ENCODE data around the gene ENPP6.
"Not testable (repeated sequence)": the region's sequence is repeated elsewhere in the genome, so short reads cannot be mapped to it uniquely, and the experiment has no call there.

Gene ENPP6

DNA sequence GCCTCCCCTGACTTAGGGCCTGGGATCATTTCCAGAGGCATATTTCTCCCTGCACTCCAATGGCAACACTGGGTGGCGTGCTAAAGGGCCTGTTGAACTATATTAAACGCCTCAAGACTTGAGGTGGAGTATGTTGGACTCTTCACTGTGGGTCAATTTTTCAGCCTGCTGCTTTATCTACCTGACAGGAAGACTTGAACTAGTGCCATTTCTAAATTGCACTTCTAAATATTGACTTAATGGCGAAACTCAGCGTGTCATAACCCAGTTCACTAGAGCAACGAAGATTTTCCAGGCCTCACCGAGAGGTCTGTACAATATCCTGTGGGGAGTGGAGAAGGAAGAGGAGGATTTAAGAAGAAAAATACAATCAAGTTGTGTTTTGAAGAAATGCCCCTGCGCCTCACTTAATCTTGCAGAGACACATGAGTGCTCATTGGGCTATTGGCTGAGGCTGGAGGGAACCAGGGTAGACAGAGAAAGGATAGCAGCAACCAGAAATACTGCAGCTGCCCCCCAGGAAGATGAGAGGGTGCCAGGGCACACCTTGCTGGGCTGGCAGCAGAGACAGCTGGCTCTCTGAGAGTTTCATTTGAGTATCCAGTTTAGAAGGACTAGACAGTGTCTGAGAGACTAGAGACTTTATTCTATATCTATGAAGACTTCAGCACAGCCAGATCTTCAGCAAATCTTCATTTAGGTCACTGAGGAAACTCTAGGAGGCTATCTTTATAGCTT lies 67.4 kb downstream of the ENPP6 start:
- Histone ChIP-seq H3K27me3 (ENCODE audit: control insufficient read depth, insufficient read depth, low read length) (no peaks in the 10 kb centered on the region), H3K9ac (ENCODE audit: low read length) (no peak overlapping the region), H3K4me3 (ENCODE audit: low read length) (no peak overlapping the region), H3K36me3 (ENCODE audit: control insufficient read depth, insufficient read depth, low read length) (no peaks in the 10 kb centered on the region), H3K9me3 (ENCODE audit: control insufficient read depth, low read length) (no peaks in the 10 kb centered on the region), H3K4me1 (ENCODE audit: control insufficient read depth, insufficient read depth, low read length) (peaks cover 23% of the 10 kb centered on the region)

- Histone ChIP-seq H3K36me3 (ENCODE audit: control insufficient read depth, insufficient read depth, low read length) (no peaks in the 10 kb centered on the region), H3K4me1 (ENCODE audit: control insufficient read depth, insufficient read depth, low read length) (peaks cover 23% of the 10 kb centered on the region), H3K4me3 (ENCODE audit: low read length) (no peak overlapping the region), H3K9me3 (ENCODE audit: control insufficient read depth, low read length) (no peaks in the 10 kb centered on the region), H3K27me3 (ENCODE audit: control insufficient read depth, insufficient read depth, low read length) (no peaks in the 10 kb centered on the region), H3K9ac (ENCODE audit: low read length) (no peak overlapping the region)
Measured at GRCh38 chr4:184148738-184149637, 68.7 kb downstream of the ENPP6 start.

DNA sequence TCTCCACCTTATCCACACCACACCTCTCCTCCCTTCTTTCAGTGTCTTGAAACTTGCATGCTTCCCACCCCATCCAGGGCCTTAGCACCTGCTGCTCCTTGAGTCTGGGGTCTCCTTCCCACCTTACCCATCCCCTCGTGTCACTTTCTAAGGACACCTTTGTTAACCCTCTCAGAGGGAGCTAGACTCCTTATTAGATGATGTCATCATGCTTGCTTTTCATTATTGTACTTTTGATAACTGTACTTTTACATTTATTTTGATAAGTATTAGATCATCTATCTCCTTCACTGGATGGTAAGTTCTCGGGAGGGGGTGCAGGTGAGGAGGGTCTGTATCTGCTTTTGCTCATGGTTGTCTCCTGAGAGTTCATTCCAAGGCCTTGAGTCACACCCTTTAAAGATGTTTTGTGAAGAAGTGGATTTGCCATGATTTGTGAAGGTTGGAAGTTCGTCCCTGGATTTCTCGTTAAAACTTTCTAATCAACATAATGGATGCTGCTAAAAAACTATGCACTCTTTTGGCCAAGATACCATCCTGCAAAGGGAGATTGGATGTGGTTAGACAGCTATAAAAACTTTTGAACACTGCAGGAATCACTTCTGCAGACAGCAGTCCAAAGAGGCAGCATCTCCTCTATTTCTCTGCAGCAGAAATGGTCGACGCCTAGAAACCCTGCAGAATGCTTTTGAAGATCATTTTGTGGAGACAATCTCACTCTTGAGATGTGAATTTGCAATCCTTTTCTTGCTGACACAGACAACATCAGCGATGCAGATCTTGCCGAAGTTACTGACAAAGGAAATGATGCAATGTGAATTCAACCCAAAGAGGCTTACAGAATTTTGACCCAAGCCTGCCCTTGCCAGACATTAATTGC lies 69.6 kb downstream of the ENPP6 start:
- Histone ChIP-seq H3K36me3 (ENCODE audit: control insufficient read depth, insufficient read depth, low read length) (no peaks in the 10 kb centered on the region), H3K4me1 (ENCODE audit: control insufficient read depth, insufficient read depth, low read length) (peaks cover 23% of the 10 kb centered on the region), H3K9me3 (ENCODE audit: control insufficient read depth, low read length) (no peaks in the 10 kb centered on the region), H3K4me3 (ENCODE audit: low read length) (no peak overlapping the region), H3K9ac (ENCODE audit: low read length) (no peak overlapping the region), H3K27me3 (ENCODE audit: control insufficient read depth, insufficient read depth, low read length) (no peaks in the 10 kb centered on the region)

GRCh38 chr4:184146951-184147350 lies 70.7 kb downstream of the ENPP6 start:
- Histone ChIP-seq H3K9me3 (ENCODE audit: control insufficient read depth, low read length) (no peaks in the 10 kb centered on the region), H3K27me3 (ENCODE audit: control insufficient read depth, insufficient read depth, low read length) (no peaks in the 10 kb centered on the region), H3K9ac (ENCODE audit: low read length) (no peak overlapping the region), H3K4me3 (ENCODE audit: low read length) (no peak overlapping the region), H3K4me1 (ENCODE audit: control insufficient read depth, insufficient read depth, low read length) (peaks cover 23% of the 10 kb centered on the region), H3K36me3 (ENCODE audit: control insufficient read depth, insufficient read depth, low read length) (no peaks in the 10 kb centered on the region)

DNA sequence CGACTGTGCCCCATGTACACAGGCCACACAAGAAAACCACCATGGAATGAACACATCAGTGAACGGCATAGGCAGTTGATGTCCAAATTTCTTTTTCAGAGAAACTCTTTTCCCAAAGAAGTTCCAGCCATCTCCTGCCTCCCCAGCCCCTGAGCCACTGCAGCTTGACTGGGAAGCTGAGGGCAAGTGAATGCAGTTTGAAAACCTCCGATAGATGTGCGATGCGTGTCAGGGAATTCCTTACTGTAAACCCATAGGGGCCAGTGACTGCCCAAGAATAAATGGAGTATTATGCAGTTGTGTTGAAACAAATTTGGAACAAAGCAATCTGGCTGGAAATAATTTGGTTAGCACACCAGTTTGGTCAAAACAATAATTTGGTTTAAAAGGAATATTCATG lies 72.1 kb downstream of the ENPP6 start:
- no peaks in the 10 kb centered on the region for H3K27me3 ChIP-seq (ENCODE audit: control insufficient read depth, insufficient read depth, low read length)
- no peak overlapping the region for H3K4me3 ChIP-seq (ENCODE audit: low read length)
- no peak overlapping the region for H3K9ac ChIP-seq (ENCODE audit: low read length)
- H3K4me1 ChIP-seq (ENCODE audit: control insufficient read depth, insufficient read depth, low read length) = peaks cover 17% of the 10 kb centered on the region
- no peaks in the 10 kb centered on the region for H3K36me3 ChIP-seq (ENCODE audit: control insufficient read depth, insufficient read depth, low read length)
- no peaks in the 10 kb centered on the region for H3K9me3 ChIP-seq (ENCODE audit: control insufficient read depth, low read length)

DNA sequence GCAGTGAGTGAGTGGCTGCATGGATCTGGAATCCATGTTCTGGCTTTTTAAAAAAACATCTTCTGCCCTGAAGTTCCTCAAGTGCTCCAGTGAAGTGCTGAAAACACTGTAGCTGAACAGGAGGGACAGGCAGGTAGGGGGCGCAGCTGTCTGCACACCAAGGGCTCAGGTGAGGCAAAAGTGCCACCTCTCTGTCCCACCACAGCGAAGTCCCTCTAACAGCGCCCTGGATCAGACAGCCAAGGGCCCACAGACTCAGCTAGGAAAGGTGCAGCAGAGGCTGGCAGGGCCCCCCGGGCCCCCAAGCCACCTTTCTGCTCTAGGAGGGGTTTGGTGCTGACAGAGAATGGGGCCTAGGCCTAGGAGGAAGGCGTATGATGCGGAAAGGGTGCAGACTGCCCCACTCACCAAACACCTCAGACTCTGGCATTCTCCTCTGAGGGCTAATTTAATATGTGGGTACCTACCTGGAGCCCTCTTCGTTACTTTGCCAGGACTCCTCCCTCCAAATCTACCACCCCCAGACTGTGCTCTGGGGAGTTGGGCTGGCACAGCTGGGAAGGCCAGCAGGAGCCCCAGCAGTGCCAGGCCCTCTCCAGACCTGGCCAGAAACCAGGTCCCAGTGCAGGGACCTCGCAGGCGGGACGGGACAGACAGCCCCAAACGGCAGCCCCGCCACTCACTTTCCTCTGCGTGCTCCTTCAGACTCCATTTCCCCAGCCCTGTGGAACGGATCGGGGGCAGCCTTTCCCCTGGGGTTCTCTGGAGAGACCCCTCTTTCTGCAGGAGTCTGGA lies 73.7 kb downstream of the ENPP6 start:
- Histone ChIP-seq H3K9me3 (ENCODE audit: control insufficient read depth, low read length) (no peaks in the 10 kb centered on the region), H3K9ac (ENCODE audit: low read length) (no peak overlapping the region), H3K4me1 (ENCODE audit: control insufficient read depth, insufficient read depth, low read length) (peaks cover under 1% of the 10 kb centered on the region), H3K4me3 (ENCODE audit: low read length) (no peak overlapping the region), H3K27me3 (ENCODE audit: control insufficient read depth, insufficient read depth, low read length) (no peaks in the 10 kb centered on the region), H3K36me3 (ENCODE audit: control insufficient read depth, insufficient read depth, low read length) (no peaks in the 10 kb centered on the region)

DNA sequence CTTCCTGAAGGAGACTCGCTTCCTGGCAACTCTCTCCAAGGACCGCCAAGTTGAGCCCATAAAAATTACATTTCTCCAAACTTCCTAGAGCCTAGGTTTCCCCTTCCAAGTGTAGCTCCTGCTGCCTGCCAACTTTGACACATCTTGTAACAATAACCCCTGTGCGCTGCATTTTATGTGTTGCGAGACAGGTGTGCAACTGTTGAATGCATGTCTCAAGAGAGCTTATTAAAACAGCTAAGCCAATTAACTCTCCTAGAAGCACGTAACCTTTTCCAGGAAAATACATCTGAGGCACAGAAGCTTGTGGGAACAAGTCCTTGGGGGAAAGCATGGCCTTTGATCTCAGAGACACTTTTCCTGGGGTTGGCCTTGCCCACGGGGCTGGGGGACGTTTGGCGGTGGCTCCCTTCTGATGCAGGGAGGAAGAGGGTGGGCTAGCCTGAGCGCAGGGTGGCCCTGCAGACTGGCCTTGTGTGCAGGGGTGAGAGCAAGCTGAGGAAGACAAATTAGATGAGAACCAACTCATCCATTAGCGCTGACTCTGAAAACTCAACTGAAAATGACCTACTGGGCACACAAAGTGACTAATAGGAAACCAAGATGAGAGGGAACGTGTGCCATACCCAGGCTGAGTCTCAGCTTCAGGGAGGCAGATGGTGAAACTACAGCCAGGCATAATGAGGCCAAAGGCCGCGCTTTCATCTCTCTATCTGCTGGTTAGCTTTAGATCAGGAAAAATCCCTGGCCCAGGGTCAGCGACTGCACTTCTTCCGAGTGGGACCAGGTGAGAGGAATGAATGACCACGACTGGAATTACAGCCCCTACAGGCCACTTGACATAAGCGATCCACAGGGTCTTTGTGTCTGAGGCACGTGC lies 75.3 kb downstream of the ENPP6 start:
- H3K9ac ChIP-seq (ENCODE audit: low read length) = no peak overlapping the region

GRCh38 chr4:184140901-184141300 lies 76.8 kb downstream of the ENPP6 start:
- not testable (repeated sequence) for H3K9me3 ChIP-seq (ENCODE audit: control insufficient read depth, low read length); H3K36me3 ChIP-seq (ENCODE audit: control insufficient read depth, insufficient read depth, low read length); H3K4me3 ChIP-seq (ENCODE audit: low read length); H3K27me3 ChIP-seq (ENCODE audit: control insufficient read depth, insufficient read depth, low read length); H3K9ac ChIP-seq (ENCODE audit: low read length); H3K4me1 ChIP-seq (ENCODE audit: control insufficient read depth, insufficient read depth, low read length)

More for the DNA sequence above, 75.3 kb downstream of the ENPP6 start:
- Histone ChIP-seq H3K27me3 (ENCODE audit: control insufficient read depth, insufficient read depth, low read length) (no peaks in the 10 kb centered on the region), H3K4me3 (ENCODE audit: low read length) (no peak overlapping the region), H3K36me3 (ENCODE audit: control insufficient read depth, insufficient read depth, low read length) (no peaks in the 10 kb centered on the region), H3K9me3 (ENCODE audit: control insufficient read depth, low read length) (no peaks in the 10 kb centered on the region), H3K4me1 (ENCODE audit: control insufficient read depth, insufficient read depth, low read length) (no peaks in the 10 kb centered on the region)

DNA sequence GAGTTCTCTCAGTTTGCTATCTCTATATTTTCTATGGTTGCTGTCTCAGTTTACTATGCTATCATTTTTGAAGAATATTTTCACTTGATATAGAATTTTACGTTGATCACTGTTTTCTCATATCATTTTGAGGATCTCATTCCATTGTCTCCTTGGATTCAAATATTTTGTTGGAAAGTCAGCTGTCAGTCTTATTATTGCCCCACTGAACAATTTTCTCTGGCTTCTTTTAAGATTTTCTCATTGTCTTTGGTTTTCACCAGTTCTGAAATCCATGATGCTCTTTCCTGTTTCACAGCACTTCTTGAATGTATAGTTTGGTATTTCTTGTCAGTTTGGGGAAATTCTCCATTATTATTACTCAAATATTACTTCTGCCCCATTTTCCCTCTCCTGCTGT lies 81.1 kb downstream of the ENPP6 start:
- H3K9ac ChIP-seq (ENCODE audit: low read length) = no peak overlapping the region
- H3K27me3 ChIP-seq (ENCODE audit: control insufficient read depth, insufficient read depth, low read length) = no peaks in the 10 kb centered on the region
- H3K9me3 ChIP-seq (ENCODE audit: control insufficient read depth, low read length) = no peaks in the 10 kb centered on the region
- H3K4me3 ChIP-seq (ENCODE audit: low read length) = no peak overlapping the region
- no peaks in the 10 kb centered on the region for H3K4me1 ChIP-seq (ENCODE audit: control insufficient read depth, insufficient read depth, low read length)
- no peaks in the 10 kb centered on the region for H3K36me3 ChIP-seq (ENCODE audit: control insufficient read depth, insufficient read depth, low read length)

- Histone ChIP-seq H3K27me3 (ENCODE audit: control insufficient read depth, insufficient read depth, low read length) (no peaks in the 10 kb centered on the region), H3K9me3 (ENCODE audit: control insufficient read depth, low read length) (no peaks in the 10 kb centered on the region), H3K4me3 (ENCODE audit: low read length) (no peak overlapping the region), H3K4me1 (ENCODE audit: control insufficient read depth, insufficient read depth, low read length) (no peaks in the 10 kb centered on the region), H3K36me3 (ENCODE audit: control insufficient read depth, insufficient read depth, low read length) (no peaks in the 10 kb centered on the region), H3K9ac (ENCODE audit: low read length) (no peak overlapping the region)
Measured at GRCh38 chr4:184126800-184127199, 90.9 kb downstream of the ENPP6 start.

Measured in mucosa of stomach (tissue), 1 donor.